Thyroid gland (tissue), 4 donors: Measurements from ENCODE around the gene PAK6. TPM values are rescaled to one million over a fixed set of nuclear protein-coding genes. Genes with fewer than 3 reads are reported as not detected.

Experiments used
- DNase-seq, 2 donors: peaks; one replicate each; pipeline ENCODE4 v3.0.0-alpha.2; 2019
- H3K27ac ChIP-seq, 3 donors: fragments of 200-600 bp; sonication (generic); 1 replicate in 2 of 3; 2 replicates in 1 of 3; pipeline ENCODE4 v1.5.1; 2016 to 2019; ENCODE audit warnings: mild to moderate bottlenecking in 1 of 3, moderate library complexity in 1 of 3
- H3K27me3 ChIP-seq: fragments of 200-600 bp; sonication (generic); one replicate; pipeline ENCODE4 v1.5.1; 2019
- H3K36me3 ChIP-seq, 2 donors: fragments of 200-600 bp; sonication (generic); one replicate each; pipeline ENCODE4 v1.5.1; 2016 to 2019
- H3K4me1 ChIP-seq, 2 donors: fragments of 200-600 bp; sonication (generic); one replicate each; pipeline ENCODE4 v1.5.1; 2017 to 2019
- H3K4me3 ChIP-seq, 3 donors: fragments of 200-600 bp; sonication (generic); replicated peaks in 1 of 3; 1 replicate in 2 of 3; 2 replicates in 1 of 3; pipeline ENCODE4 v1.5.1; 2016; ENCODE audit warnings: mild to moderate bottlenecking in 1 of 3
- H3K9me3 ChIP-seq: fragments of 200-600 bp; sonication (generic); one replicate; pipeline ENCODE4 v1.5.1; 2017
- CTCF ChIP-seq, 6 experiments: fragments of 200-600 bp in 3 of 6; fragments of 450-650 bp in 3 of 6; sonication (generic) in 3 of 6; IDR thresholded peaks; one replicate each; pipeline ENCODE4 v1.5.1; 2016 to 2019; ENCODE audit warnings: antibody characterized with exemption in 6 of 6, mild to moderate bottlenecking in 2 of 6, inconsistent platforms in 1 of 6, moderate library complexity in 1 of 6
- POLR2A ChIP-seq, 2 donors: fragments of 450-650 bp; IDR thresholded peaks; one replicate each; pipeline ENCODE4 v1.6.1; 2017; ENCODE audit warnings: antibody characterized with exemption in 2 of 2, mild to moderate bottlenecking in 2 of 2, moderate library complexity in 1 of 2
- WGBS, 2 donors: methylation state at CpG; one replicate each; pipeline ENCODE4 v1.1.5; 2017; 5-methylcytosine and 5-hydroxymethylcytosine counted together
- intact Hi-C: fragments of 100-400 bp; cut with DNase I; formaldehyde crosslinking; loops from one replicate; pipeline ENCODE4 v1.15.1; 2023
- total RNA-seq, 4 donors: library from RNA; depleted of rRNA; stranded (reverse); fragments of >200 nt; gene quantifications; one replicate each; pipeline ENCODE4 v1.2.3, GENCODE V29; 2016

The PAK6 gene
- total RNA-seq, 4 donors from 2014 or later: 33.9 to 63.4 (median 43.9) TPM

DNA sequence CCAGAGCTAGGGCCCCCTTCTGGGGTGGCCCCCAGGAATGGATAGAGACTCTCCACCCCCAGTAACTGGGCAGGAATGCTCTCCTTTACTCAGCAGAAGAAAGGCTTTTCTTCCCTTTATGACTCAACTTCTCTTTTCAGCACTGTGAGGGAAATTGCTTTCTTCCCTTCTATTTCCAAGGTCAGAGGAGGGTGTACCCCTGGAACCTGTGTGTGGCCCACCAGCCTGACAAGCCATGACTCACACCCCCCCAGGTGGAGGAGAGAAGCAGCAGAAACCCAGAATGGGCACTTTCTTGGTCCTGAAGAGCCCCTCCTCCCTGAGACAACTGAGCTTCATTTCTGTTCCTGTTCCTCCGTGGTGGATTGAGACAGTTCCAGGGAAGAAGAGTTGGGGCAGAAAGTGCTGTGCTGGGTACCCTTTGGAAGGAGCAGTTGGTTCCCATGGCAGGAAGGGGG is 46.7 kb downstream of the PAK6 start:
- H3K9me3 ChIP-seq: no peaks in the 10 kb centered on the region
- TF ChIP-seq POLR2A (IDR thresholded peaks at IDR 0.05): no peak
- TF ChIP-seq CTCF (IDR thresholded peaks at IDR 0.05): no peak
- peaks cover 12% of the 10 kb centered on the region for H3K27me3 ChIP-seq
- intact Hi-C loops: loop anchor here (5.0 kb wide), 1 partner anchor 37 kb away; the partner anchor contains the start of gene INAFM2
- no peak overlapping the region for H3K27ac ChIP-seq
- WGBS, 2 donors: 57 to 62% methylated on average over 1 of the region's 1 CpG
- no peak overlapping the region for H3K4me3 ChIP-seq
- no peaks in the 10 kb centered on the region for H3K36me3 ChIP-seq
- no peak for DNase-seq
- peaks cover 15 to 33% of the 10 kb centered on the region in 2 donors for H3K4me1 ChIP-seq

DNA sequence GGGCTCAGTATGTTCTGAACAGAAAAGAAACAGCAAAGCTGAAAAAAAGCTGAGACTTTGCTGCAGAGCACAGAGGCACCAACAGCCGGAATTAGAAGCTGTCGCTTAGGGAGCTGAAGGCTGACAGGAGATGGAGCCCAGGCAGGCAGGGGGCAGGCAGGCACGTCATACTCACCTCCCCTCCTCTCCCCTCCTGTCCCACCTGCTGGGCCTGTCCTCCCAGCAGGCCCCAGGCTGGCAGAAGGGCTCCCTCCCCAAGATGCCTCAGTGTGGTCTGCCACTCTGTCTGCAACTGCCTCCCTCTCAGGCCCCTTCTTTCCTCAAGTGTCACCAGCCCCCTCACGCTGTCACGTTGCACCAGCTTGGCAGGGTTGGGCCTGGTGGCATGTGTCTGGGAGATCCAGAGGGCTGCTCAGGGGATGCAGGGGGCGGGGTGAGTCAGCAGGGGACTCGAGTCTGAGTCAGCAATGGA is 47.2 kb downstream of the PAK6 start:
- no peak for DNase-seq
- Histone ChIP-seq H3K9me3 (no peaks in the 10 kb centered on the region), H3K27me3 (peaks cover 8% of the 10 kb centered on the region), H3K4me3 (no peak overlapping the region), H3K4me1 (peaks cover 19 to 38% of the 10 kb centered on the region in 2 donors), H3K36me3 (no peaks in the 10 kb centered on the region), H3K27ac (no peak overlapping the region)
- WGBS, 2 donors: 92 to 95% methylated on average over 7 of the region's 7 CpGs
- TF ChIP-seq POLR2A (IDR thresholded peaks at IDR 0.05): no peak
- no peak for TF ChIP-seq CTCF (IDR thresholded peaks at IDR 0.05)
- intact Hi-C loops: loop anchor here (5.0 kb wide), 1 partner anchor 36 kb away; the partner anchor contains the start of gene INAFM2

- peaks cover 8% of the 10 kb centered on the region for H3K27me3 ChIP-seq
Measured at GRCh38 chr15:40286794-40287193, 47.9 kb downstream of the PAK6 start.

DNA sequence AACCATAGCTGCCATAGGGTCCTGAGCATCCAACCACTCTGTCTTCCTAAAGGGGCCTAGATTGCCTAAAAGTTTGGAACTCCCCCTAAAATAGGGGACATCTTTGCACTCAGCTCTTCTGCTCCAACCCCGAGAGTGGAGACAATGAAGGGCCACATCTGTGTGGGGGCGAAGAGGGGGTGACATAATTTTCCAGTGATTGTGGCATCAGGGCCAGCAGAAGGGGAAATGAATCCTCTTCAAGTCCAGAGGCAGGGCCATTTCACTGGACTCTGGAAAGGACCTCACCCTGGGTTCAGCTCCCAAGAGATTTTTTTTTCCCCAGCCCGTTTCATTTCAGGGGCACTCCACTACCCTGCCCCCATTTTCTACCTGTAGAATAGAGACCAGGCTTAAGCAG is 48.6 kb downstream of the PAK6 start:
- Histone ChIP-seq H3K9me3 (no peaks in the 10 kb centered on the region), H3K4me3 (no peak overlapping the region), H3K4me1 (peaks cover 17 to 30% of the 10 kb centered on the region in 2 donors), H3K36me3 (no peaks in the 10 kb centered on the region), H3K27ac (no peak overlapping the region), H3K27me3 (peaks cover 8% of the 10 kb centered on the region)
- TF ChIP-seq POLR2A (IDR thresholded peaks at IDR 0.05) (no peak), CTCF (IDR thresholded peaks at IDR 0.05) (no peak)
- WGBS, 2 donors: 86 to 87% methylated on average over 3 of the region's 3 CpGs
- intact Hi-C loops: loop anchor here (5.0 kb wide), 1 partner anchor 35 kb away; the partner anchor contains the start of gene INAFM2
- DNase-seq: no peak

More at GRCh38 chr15:40286794-40287193, 47.9 kb downstream of the PAK6 start:
- Histone ChIP-seq H3K27ac (no peak overlapping the region), H3K4me1 (peaks cover 23 to 38% of the 10 kb centered on the region in 2 donors), H3K4me3 (no peak overlapping the region), H3K9me3 (no peaks in the 10 kb centered on the region), H3K36me3 (no peaks in the 10 kb centered on the region)
- intact Hi-C loops: loop anchor here (5.0 kb wide), 1 partner anchor 36 kb away; the partner anchor contains the start of gene INAFM2
- no peak for DNase-seq
- WGBS, 2 donors: 89 to 100% methylated on average over 3 to 4 of the region's 7 CpGs
- no peak for TF ChIP-seq POLR2A (IDR thresholded peaks at IDR 0.05)
- no peak for TF ChIP-seq CTCF (IDR thresholded peaks at IDR 0.05)

DNA sequence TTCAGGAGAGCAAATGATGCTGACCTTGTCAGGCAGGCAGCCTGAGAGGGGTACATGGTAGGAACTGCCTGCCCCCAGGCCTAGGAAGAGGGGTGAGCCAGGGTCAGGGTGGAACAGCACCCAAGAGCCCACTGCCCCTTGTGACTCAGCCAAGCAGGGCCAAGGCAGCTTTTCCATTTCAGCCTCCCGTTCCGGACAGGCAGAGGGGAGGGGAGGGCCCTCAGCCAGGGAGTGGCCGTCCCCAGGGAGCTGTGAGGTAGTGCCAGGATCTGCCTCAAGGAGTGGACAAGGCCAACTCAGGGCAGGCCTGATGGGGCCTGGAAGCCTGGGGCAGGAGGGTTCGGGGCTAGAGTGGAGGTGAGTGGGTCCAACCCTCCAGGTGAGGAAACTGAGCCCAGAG is 49.1 kb downstream of the PAK6 start:
- Histone ChIP-seq H3K4me3 (no peak overlapping the region), H3K4me1 (peaks cover 13 to 26% of the 10 kb centered on the region in 2 donors), H3K9me3 (no peaks in the 10 kb centered on the region), H3K27ac (no peak overlapping the region), H3K36me3 (no peaks in the 10 kb centered on the region), H3K27me3 (peaks cover 4% of the 10 kb centered on the region)
- 46 to 66% methylated on average over 3 to 4 of the region's 4 CpGs for whole genome bisulfite sequencing, 2 donors
- TF ChIP-seq CTCF (IDR thresholded peaks at IDR 0.05): no peak
- TF ChIP-seq POLR2A (IDR thresholded peaks at IDR 0.05): no peak
- peak; percentile 33 to 67 for DNase-seq
- intact Hi-C loops: loop anchor here (5.0 kb wide), 1 partner anchor 34 kb away; the partner anchor contains the start of gene INAFM2
